IMR-90 (cell line): Measurements from ENCODE around the gene GPC4. TPM values are rescaled to one million over a fixed set of nuclear protein-coding genes. Genes with fewer than 3 reads are reported as not detected.

Experiments
- ATAC-seq: fragments of 200-7000 bp; cut with Tn5 transposase; 2 replicates; pipeline ENCODE4 v1.9.1; 2020; ENCODE audit warnings: low read depth, mild to moderate bottlenecking, moderate library complexity
- BruUV-seq: library from RNA; stranded (reverse); fragments of 400-500 nt; replicated peaks from 2 replicates; lab custom pipeline; 2021; lab: Mats Ljungman, UMichigan
- CTCF ChIA-PET: fragments of 300-600 bp; formaldehyde crosslinking; extraction: SDS; loops from one replicate; lab custom pipeline; 2021; ENCODE audit warnings: antibody characterized with exemption; lab: Yijun Ruan, JAX
- POLR2A ChIA-PET: fragments of 300-600 bp; sonication (Branson Sonifier 250); formaldehyde crosslinking; loops from one replicate; lab custom pipeline; 2022; ENCODE audit warnings: antibody characterized with exemption; ENCODE audit not compliant: unreplicated experiment; lab: Charles Lee
- DNase-seq: peaks from one replicate; pipeline ENCODE4 v3.0.0; 2013
- H2AFZ ChIP-seq: replicated peaks from 2 replicates; pipeline ENCODE3; 2013; ENCODE audit warnings: low read length, mild to moderate bottlenecking; ENCODE audit not compliant: poor library complexity
- H2AK5ac ChIP-seq: 2 replicates; pipeline ENCODE4 v1.6.1; 2013; ENCODE audit warnings: low read depth, low read length, inconsistent platforms
- H2AK9ac ChIP-seq: replicated peaks from 2 replicates; pipeline ENCODE3; 2013; ENCODE audit warnings: mild to moderate bottlenecking, low read depth, low read length, moderate library complexity; ENCODE audit not compliant: poor library complexity
- H2BK120ac ChIP-seq: 2 replicates; pipeline ENCODE4 v1.6.1; 2013; ENCODE audit warnings: low read depth, low read length, inconsistent platforms
- H2BK15ac ChIP-seq: 3 replicates; pipeline ENCODE4 v1.6.1; 2013; ENCODE audit warnings: low read depth, low read length, inconsistent platforms
- H2BK20ac ChIP-seq: 2 replicates; pipeline ENCODE4 v1.6.1; 2013; ENCODE audit warnings: low read depth, mild to moderate bottlenecking, inconsistent platforms, low read length, moderate library complexity
- H2BK5ac ChIP-seq: 2 replicates; pipeline ENCODE4 v1.6.1; 2013; ENCODE audit warnings: mild to moderate bottlenecking, low read depth, low read length, inconsistent platforms; ENCODE audit not compliant: poor library complexity, severe bottlenecking
- H3K14ac ChIP-seq: replicated peaks from 2 replicates; pipeline ENCODE4 v1.6.1; 2013; ENCODE audit warnings: low read depth, low read length, inconsistent platforms
- H3K18ac ChIP-seq: 2 replicates; pipeline ENCODE4 v1.6.1; 2013; ENCODE audit warnings: low read depth, low read length, control low read depth
- H3K23ac ChIP-seq: 2 replicates; pipeline ENCODE4 v1.6.1; 2013; ENCODE audit warnings: low read depth, low read length, inconsistent platforms
- H3K27ac ChIP-seq: 2 replicates; pipeline ENCODE4 v1.5.1; 2013; ENCODE audit warnings: mild to moderate bottlenecking, control low read depth, low read length; ENCODE audit not compliant: insufficient read depth
- H3K27me3 ChIP-seq: 2 replicates; pipeline ENCODE4 v1.6.1; 2013; ENCODE audit warnings: low read length; ENCODE audit not compliant: control insufficient read depth, insufficient read depth
- H3K36me3 ChIP-seq: 2 replicates; pipeline ENCODE4 v1.6.1; 2013; ENCODE audit warnings: low read length, mixed read lengths; ENCODE audit not compliant: control insufficient read depth, insufficient read depth
- H3K4ac ChIP-seq: 2 replicates; pipeline ENCODE4 v1.6.1; 2013; ENCODE audit warnings: low read depth, low read length, inconsistent platforms
- H3K4me1 ChIP-seq: 2 replicates; pipeline ENCODE4 v1.6.1; 2013; ENCODE audit warnings: low read length, mixed read lengths; ENCODE audit not compliant: control insufficient read depth, insufficient read depth
- H3K4me2 ChIP-seq: 2 replicates; pipeline ENCODE4 v1.6.1; 2013; ENCODE audit warnings: low read depth, mild to moderate bottlenecking, control low read depth, low read length, moderate library complexity
- H3K4me3 ChIP-seq: 2 replicates; pipeline ENCODE4 v1.5.1; 2013; ENCODE audit warnings: low read depth, mild to moderate bottlenecking, control low read depth, low read length, moderate library complexity; ENCODE audit not compliant: insufficient read depth
- H3K56ac ChIP-seq: 2 replicates; pipeline ENCODE4 v1.6.1; 2013; ENCODE audit warnings: low read length, inconsistent platforms; ENCODE audit not compliant: insufficient read depth; ENCODE audit errors: extremely low read depth
- H3K79me1 ChIP-seq, 2 experiments: 2 replicates each; pipeline ENCODE4 v1.6.1; 2013; ENCODE audit warnings: low read length in 2 of 2, inconsistent platforms in 1 of 2, low read depth in 1 of 2
- H3K9ac ChIP-seq: 2 replicates; pipeline ENCODE4 v1.6.1; 2013; ENCODE audit warnings: low read depth, low read length, control low read depth
- H3K9me1 ChIP-seq: 2 replicates; pipeline ENCODE4 v1.6.1; 2013; ENCODE audit warnings: low read length, inconsistent platforms; ENCODE audit not compliant: insufficient read depth
- H3K9me3 ChIP-seq: 2 replicates; pipeline ENCODE4 v1.6.1; 2013; ENCODE audit warnings: low read length; ENCODE audit not compliant: control insufficient read depth, insufficient read depth
- H4K20me1 ChIP-seq: 2 replicates; pipeline ENCODE4 v1.6.1; 2013; ENCODE audit warnings: low read length, inconsistent platforms; ENCODE audit not compliant: insufficient read depth
- H4K5ac ChIP-seq: 2 replicates; pipeline ENCODE4 v1.6.1; 2013; ENCODE audit warnings: mild to moderate bottlenecking, low read depth, low read length, control low read depth
- H4K8ac ChIP-seq, 2 experiments: 2 replicates each; pipeline ENCODE4 v1.6.1; 2013; ENCODE audit warnings: low read depth in 2 of 2, low read length in 2 of 2, control low read depth in 1 of 2, inconsistent platforms in 1 of 2
- H4K91ac ChIP-seq: 2 replicates; pipeline ENCODE4 v1.6.1; 2013; ENCODE audit warnings: low read depth, low read length, inconsistent platforms; ENCODE audit not compliant: insufficient read depth
- CHD1 ChIP-seq: IDR thresholded peaks from 2 replicates; pipeline ENCODE4 v1.6.1; 2012; ENCODE audit warnings: low read depth, low read length, improper control_type of control experiment
- MAFK ChIP-seq: IDR thresholded peaks from 2 replicates; pipeline ENCODE4 v1.6.1; 2012; ENCODE audit warnings: low read depth, low read length, improper control_type of control experiment
- RFX5 ChIP-seq: IDR thresholded peaks from 2 replicates; pipeline ENCODE4 v1.8.0; 2012; ENCODE audit warnings: low read depth, mild to moderate bottlenecking, low read length, moderate library complexity
- WGBS, 2 experiments: methylation state at CpG; one replicate each; pipeline versions ENCODE4 v1.1.5 to v1.1.7; 2013; ENCODE audit warnings: missing lambda C conversion rate in 2 of 2; ENCODE audit not compliant: insufficient read length in 1 of 2; ENCODE audit errors: extremely low coverage in 2 of 2; 5-methylcytosine and 5-hydroxymethylcytosine counted together
- dilution Hi-C: fragments of 300-500 bp; cut with HindIII; formaldehyde crosslinking; loops from one replicate; pipeline ENCODE4 v1.14.3; 2018; ENCODE audit warnings: low sequenced_read_pairs; ENCODE audit not compliant: unreplicated experiment
- in situ Hi-C: fragments of 300-500 bp; cut with MboI; formaldehyde crosslinking; loops from 3 replicates; pipeline ENCODE4 v1.14.3; 2019; ENCODE audit warnings: low sequenced_read_pairs, inconsistent platforms, mixed read lengths
- intact Hi-C: fragments of 100-400 bp; cut with micrococcal nuclease; formaldehyde crosslinking; loops from 2 replicates; pipeline ENCODE4 v1.10.0; 2022
- polyA plus RNA-seq, 3 experiments: library from polyadenylated mRNA; depleted of rRNA; stranded (reverse); fragments of >200 nt; gene quantifications; 2 replicates each; pipeline ENCODE4 v1.2.3, GENCODE V29; 2012; ENCODE audit warnings: low replicate concordance in 1 of 3
- total RNA-seq: library from RNA; depleted of rRNA; stranded (reverse); fragments of >200 nt; gene quantifications from 2 replicates; pipeline ENCODE4 v1.2.3, GENCODE V29; 2012
- TF ChIP-seq, protein P1 (sequence below): fragments of 150-350 bp; IDR thresholded peaks from 2 replicates; pipeline ENCODE4 v1.6.1; 2017; ENCODE audit warnings: mild to moderate bottlenecking, antibody characterized with exemption, low read length, low read depth
- TF ChIP-seq, protein P2 (sequence below): conservative IDR thresholded peaks from 2 replicates; pipeline ENCODE4 v1.5.1; 2012; ENCODE audit warnings: mild to moderate bottlenecking, low read depth, low read length, improper control_type of control experiment

The GPC4 gene
- total and polyA plus RNA-seq, 2 of the 4 experiments (the other 2 are of a cell fraction), result 0.54 to 1.6 TPM

DNA sequence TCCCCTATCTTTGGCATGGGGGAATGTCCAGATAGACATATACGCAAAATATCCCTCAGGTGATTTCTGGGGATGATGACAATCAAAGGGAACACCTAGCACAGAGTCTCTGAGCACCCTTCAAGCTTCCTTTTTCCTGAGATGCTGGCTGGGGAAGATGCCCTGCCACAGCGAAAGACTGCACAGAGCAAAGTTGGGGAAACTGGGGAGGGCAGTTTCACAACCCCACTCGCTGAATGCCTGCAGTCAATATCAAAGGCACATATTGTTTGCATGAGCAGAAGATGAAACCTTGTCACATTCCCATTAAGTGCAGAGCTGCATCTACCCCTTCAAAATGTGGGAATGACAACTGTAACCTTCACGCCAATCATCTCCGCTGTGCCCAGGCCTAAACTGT lies 2.6 kb downstream of the GPC4 start:
- Histone ChIP-seq H2BK20ac (no peak overlapping the region), H2AK9ac (no peak overlapping the region), H2AK5ac (no peak overlapping the region), H4K5ac (no peak overlapping the region), H3K9me3 (no peaks in the 10 kb centered on the region), H3K23ac (no peak overlapping the region), H2AFZ (no peak overlapping the region), H3K9ac (no peak overlapping the region), H3K4me1 (no peaks in the 10 kb centered on the region; the same call in 1 of the 2 replicates), H3K14ac (no peak overlapping the region), H3K4ac (no peak overlapping the region), H3K79me1 (no peaks in the 10 kb centered on the region), H3K27me3 (peaks cover 14% of the 10 kb centered on the region), H3K27ac (no peak overlapping the region), H3K4me2 (no peak overlapping the region), H4K20me1 (no peaks in the 10 kb centered on the region), H3K4me3 (no peak overlapping the region), H2BK5ac (no peak overlapping the region), H3K9me1 (no peaks in the 10 kb centered on the region), H3K36me3 (no peaks in the 10 kb centered on the region), H4K91ac (no peak overlapping the region), H3K18ac (no peak overlapping the region), H3K56ac (no peak overlapping the region), H4K8ac (no peak overlapping the region), H2BK120ac (no peak overlapping the region), H2BK15ac (no peak overlapping the region)
- no peak for TF ChIP-seq RFX5
- TF ChIP-seq, protein P1, sequence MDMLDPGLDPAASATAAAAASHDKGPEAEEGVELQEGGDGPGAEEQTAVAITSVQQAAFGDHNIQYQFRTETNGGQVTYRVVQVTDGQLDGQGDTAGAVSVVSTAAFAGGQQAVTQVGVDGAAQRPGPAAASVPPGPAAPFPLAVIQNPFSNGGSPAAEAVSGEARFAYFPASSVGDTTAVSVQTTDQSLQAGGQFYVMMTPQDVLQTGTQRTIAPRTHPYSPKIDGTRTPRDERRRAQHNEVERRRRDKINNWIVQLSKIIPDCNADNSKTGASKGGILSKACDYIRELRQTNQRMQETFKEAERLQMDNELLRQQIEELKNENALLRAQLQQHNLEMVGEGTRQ, result no peak
- TF ChIP-seq CHD1, result no peak
- no peak for TF ChIP-seq MAFK
- TF ChIP-seq, protein P2, sequence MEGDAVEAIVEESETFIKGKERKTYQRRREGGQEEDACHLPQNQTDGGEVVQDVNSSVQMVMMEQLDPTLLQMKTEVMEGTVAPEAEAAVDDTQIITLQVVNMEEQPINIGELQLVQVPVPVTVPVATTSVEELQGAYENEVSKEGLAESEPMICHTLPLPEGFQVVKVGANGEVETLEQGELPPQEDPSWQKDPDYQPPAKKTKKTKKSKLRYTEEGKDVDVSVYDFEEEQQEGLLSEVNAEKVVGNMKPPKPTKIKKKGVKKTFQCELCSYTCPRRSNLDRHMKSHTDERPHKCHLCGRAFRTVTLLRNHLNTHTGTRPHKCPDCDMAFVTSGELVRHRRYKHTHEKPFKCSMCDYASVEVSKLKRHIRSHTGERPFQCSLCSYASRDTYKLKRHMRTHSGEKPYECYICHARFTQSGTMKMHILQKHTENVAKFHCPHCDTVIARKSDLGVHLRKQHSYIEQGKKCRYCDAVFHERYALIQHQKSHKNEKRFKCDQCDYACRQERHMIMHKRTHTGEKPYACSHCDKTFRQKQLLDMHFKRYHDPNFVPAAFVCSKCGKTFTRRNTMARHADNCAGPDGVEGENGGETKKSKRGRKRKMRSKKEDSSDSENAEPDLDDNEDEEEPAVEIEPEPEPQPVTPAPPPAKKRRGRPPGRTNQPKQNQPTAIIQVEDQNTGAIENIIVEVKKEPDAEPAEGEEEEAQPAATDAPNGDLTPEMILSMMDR, result no peak
- in situ Hi-C loops (no loop called here), dilution Hi-C loops (no loop called here), intact Hi-C loops (loop anchor here (10.0 kb wide), 1 partner anchor 252 kb away; no protein-coding TSS in a partner anchor)
- no peak for DNase-seq
- ChIA-PET CTCF (no interaction called here), POLR2A (no interaction called here)
- BruUV-seq, result no TSS peak
- no peak for ATAC-seq
- WGBS, 2 experiments, result no CpG with 5 or more reads among the region's 5 CpGs
